ENCODE results near the gene EFCC1.

EFCC1 gene

GRCh38 chr3:129033633-129034321 lies 32.7 kb downstream of the EFCC1 start:
- DNase-seq, result no peak

- DNase-seq, result no peak
Observed at GRCh38 chr3:129034642-129035041, 33.5 kb downstream of the EFCC1 start.

- DNase-seq, result no peak
Observed at GRCh38 chr3:129035360-129036221, 34.5 kb downstream of the EFCC1 start.

- no peak for DNase-seq
Observed at GRCh38 chr3:129036222-129037092, 35.4 kb downstream of the EFCC1 start.

- DNase-seq, result no peak
Observed at GRCh38 chr3:129037093-129037419, 36.0 kb downstream of the EFCC1 start.

- no peak for DNase-seq
Observed at GRCh38 chr3:129038121-129038855, 37.2 kb downstream of the EFCC1 start.

GRCh38 chr3:129039271-129040038 lies 38.4 kb downstream of the EFCC1 start:
- no peak for DNase-seq

- DNase-seq, result no peak
Observed at GRCh38 chr3:129040039-129040336, 38.9 kb downstream of the EFCC1 start.

- no peak for DNase-seq
Observed at GRCh38 chr3:129040579-129041300, 39.6 kb downstream of the EFCC1 start.

GRCh38 chr3:129045675-129046036 lies 44.6 kb downstream of the EFCC1 start:
- no peak for DNase-seq

- DNase-seq, result no peak
Observed at GRCh38 chr3:129046037-129046731, 45.1 kb downstream of the EFCC1 start.

- no peak for DNase-seq
Observed at GRCh38 chr3:129046732-129047552, 45.8 kb downstream of the EFCC1 start.

GRCh38 chr3:129047553-129047839 lies 46.4 kb downstream of the EFCC1 start:
- DNase-seq, result no peak

GRCh38 chr3:129050556-129051295 lies 49.6 kb downstream of the EFCC1 start:
- DNase-seq, result no peak

GRCh38 chr3:129051871-129052340 lies 50.8 kb downstream of the EFCC1 start:
- DNase-seq, result no peak

- no peak for DNase-seq
Observed at GRCh38 chr3:129052675-129053074, 51.6 kb downstream of the EFCC1 start.

- DNase-seq, result no peak
Observed at GRCh38 chr3:129054605-129055104, 53.6 kb downstream of the EFCC1 start.

GRCh38 chr3:129056451-129057173 lies 55.5 kb downstream of the EFCC1 start:
- no peak for DNase-seq
